CD14-positive monocyte (primary cell): ENCODE measurements around the gene RNF13. TPM values are rescaled to one million over a fixed set of nuclear protein-coding genes. Genes with fewer than 3 reads are reported as not detected.
"Not testable (repeated sequence)": the region's sequence is repeated elsewhere in the genome, so short reads cannot be mapped to it uniquely, and the experiment has no call there.

ENCODE experiments used
- DNase-seq, 3 donors: peaks; one replicate each; pipeline ENCODE4 v3.0.0-alpha.2; 2011 to 2022
- H2AFZ ChIP-seq: 2 replicates; pipeline ENCODE4 v1.6.0; 2012; ENCODE audit warnings: mild to moderate bottlenecking, low read depth, low read length, inconsistent platforms; ENCODE audit not compliant: insufficient read depth, poor library complexity, severe bottlenecking
- H3K27ac ChIP-seq, 2 donors: 1 replicate in 1 of 2; 2 replicates in 1 of 2; pipeline ENCODE4 v1.5.1; 2012 to 2013; ENCODE audit warnings: low read length in 2 of 2, control low read depth in 1 of 2, inconsistent platforms in 1 of 2, low read depth in 1 of 2, mild to moderate bottlenecking in 1 of 2
- H3K27me3 ChIP-seq, 2 donors: one replicate each; pipeline versions ENCODE4 v1.6.0 to v1.6.1; 2011 to 2013; ENCODE audit warnings: low read length in 2 of 2; ENCODE audit not compliant: control insufficient read depth in 2 of 2, insufficient read depth in 2 of 2
- H3K36me3 ChIP-seq, 2 donors: replicated peaks in 1 of 2; 1 replicate in 1 of 2; 2 replicates in 1 of 2; pipeline versions ENCODE4 v1.5.1 to v1.6.1; 2012 to 2013; ENCODE audit warnings: low read length in 2 of 2, control low read depth in 1 of 2, inconsistent platforms in 1 of 2, mild to moderate bottlenecking in 1 of 2; ENCODE audit not compliant: insufficient read depth in 2 of 2, control insufficient read depth in 1 of 2
- H3K4me1 ChIP-seq, 2 donors: 1 replicate in 1 of 2; 2 replicates in 1 of 2; pipeline versions ENCODE4 v1.5.1 to v1.6.1; 2012 to 2013; ENCODE audit warnings: low read length in 2 of 2, control low read depth in 1 of 2, inconsistent platforms in 1 of 2, mild to moderate bottlenecking in 1 of 2, moderate library complexity in 1 of 2; ENCODE audit not compliant: insufficient read depth in 2 of 2, control insufficient read depth in 1 of 2
- H3K4me2 ChIP-seq: replicated peaks from 2 replicates; pipeline ENCODE3; 2012; ENCODE audit warnings: low read length, moderate library complexity, mild to moderate bottlenecking; ENCODE audit not compliant: poor library complexity, severe bottlenecking; ENCODE audit errors: extremely low read depth
- H3K4me3 ChIP-seq, 3 experiments: fragments of 200-600 bp in 1 of 3; sonication (generic) in 1 of 3; replicated peaks in 1 of 3; 1 replicate in 2 of 3; 2 replicates in 1 of 3; pipeline ENCODE4 v1.5.1; 2011 to 2013; ENCODE audit warnings: low read length in 3 of 3, mild to moderate bottlenecking in 3 of 3, control low read depth in 2 of 3, low read depth in 2 of 3, inconsistent platforms in 1 of 3, moderate library complexity in 1 of 3
- H3K79me2 ChIP-seq: 2 replicates; pipeline ENCODE4 v1.6.0; 2012; ENCODE audit warnings: mild to moderate bottlenecking, control low read depth, inconsistent platforms, low read length, moderate library complexity; ENCODE audit not compliant: insufficient read depth
- H3K9ac ChIP-seq: 2 replicates; pipeline ENCODE4 v1.6.0; 2017; ENCODE audit warnings: low read length, mild to moderate bottlenecking; ENCODE audit not compliant: insufficient read depth, poor library complexity, severe bottlenecking
- H3K9me3 ChIP-seq, 2 donors: replicated peaks in 1 of 2; 1 replicate in 1 of 2; 2 replicates in 1 of 2; pipeline versions ENCODE4 v1.5.1 to v1.6.1; 2012 to 2013; ENCODE audit warnings: low read length in 2 of 2, control low read depth in 1 of 2; ENCODE audit not compliant: control insufficient read depth in 1 of 2, insufficient read depth in 1 of 2
- H4K20me1 ChIP-seq: 2 replicates; pipeline ENCODE4 v1.6.0; 2012; ENCODE audit warnings: mild to moderate bottlenecking, low read length, control low read depth, moderate library complexity; ENCODE audit not compliant: insufficient read depth
- H3K27ac Mint-ChIP-seq, 7 donors: one replicate each; pipeline ENCODE4 v1.8.0; 2020; ENCODE audit warnings: mild to moderate bottlenecking in 7 of 7, mixed read lengths in 7 of 7, moderate library complexity in 6 of 7, inconsistent platforms in 2 of 7
- H3K27me3 Mint-ChIP-seq, 3 donors: one replicate each; pipeline ENCODE4 v1.8.0; 2021 to 2022; ENCODE audit warnings: low read depth in 3 of 3, mild to moderate bottlenecking in 3 of 3, mixed read lengths in 3 of 3, moderate library complexity in 3 of 3, inconsistent platforms in 1 of 3
- H3K36me3 Mint-ChIP-seq, 2 donors: one replicate each; pipeline ENCODE4 v1.8.0; 2020; ENCODE audit warnings: mixed read lengths in 2 of 2, inconsistent platforms in 1 of 2, mild to moderate bottlenecking in 1 of 2
- H3K4me1 Mint-ChIP-seq: one replicate; pipeline ENCODE4 v1.8.0; 2020; ENCODE audit warnings: mild to moderate bottlenecking, mixed read lengths
- H3K4me3 Mint-ChIP-seq, 2 donors: one replicate each; pipeline ENCODE4 v1.8.0; 2020; ENCODE audit warnings: mild to moderate bottlenecking in 2 of 2, mixed read lengths in 2 of 2, moderate library complexity in 1 of 2
- H3K9me3 Mint-ChIP-seq, 7 donors: one replicate each; pipeline ENCODE4 v1.8.0; 2020 to 2022; ENCODE audit warnings: mixed read lengths in 7 of 7, mild to moderate bottlenecking in 6 of 7, moderate library complexity in 6 of 7, inconsistent platforms in 2 of 7
- CTCF ChIP-seq: fragments of 200-600 bp; IDR thresholded peaks from one replicate; pipeline ENCODE4 v1.8.0; 2022; ENCODE audit warnings: antibody characterized with exemption, mild to moderate bottlenecking
- WGBS: methylation state at CpG from one replicate; pipeline ENCODE4 v1.1.5; 2013; ENCODE audit warnings: missing lambda C conversion rate; ENCODE audit not compliant: insufficient coverage; 5-methylcytosine and 5-hydroxymethylcytosine counted together
- intact Hi-C, 2 donors: fragments of 100-400 bp; cut with micrococcal nuclease; formaldehyde crosslinking; loops; one replicate each; pipeline versions ENCODE4 v1.15.0 to v1.15.1; 2023
- polyA plus RNA-seq, 3 donors: library from polyadenylated mRNA; depleted of rRNA in 1 of 3; unstranded in 2 of 3; stranded (reverse) in 1 of 3; fragments of 300-500 nt in 2 of 3; fragments of >200 nt in 1 of 3; fragmentation: Illumina TruSeq in 2 of 3; gene quantifications; 1 replicate in 2 of 3; 2 replicates in 1 of 3; pipeline ENCODE4 v1.2.3, GENCODE V29; 2012 to 2021

Gene RNF13
- polyA plus RNA-seq, 3 donors = 95.4 to 481 (median 462) TPM

GRCh38 chr3:149977386-149977785 is 164.4 kb downstream of the RNF13 start:
- no CpG with 5 or more reads among the region's 2 CpGs for WGBS
- Histone ChIP-seq H3K27me3 (peaks cover 27 to 43% of the 10 kb centered on the region in 2 donors), H4K20me1 (no peaks in the 10 kb centered on the region), H2AFZ (no peak overlapping the region), H3K9ac (no peak overlapping the region), H3K4me1 (no peaks in the 10 kb centered on the region), H3K4me3 (no peak overlapping the region), H3K4me2 (no peak overlapping the region), H3K79me2 (no peaks in the 10 kb centered on the region), H3K36me3 (no peaks in the 10 kb centered on the region), H3K27ac (no peak overlapping the region), H3K9me3 (peaks cover 0 to 4% of the 10 kb centered on the region in 2 donors)
- no peak for TF ChIP-seq CTCF
- Mint-ChIP-seq H3K4me1 (no peaks in the 10 kb centered on the region), H3K36me3 (peaks cover 0 to 2% of the 10 kb centered on the region in 2 donors), H3K27ac (no peak overlapping the region), H3K27me3 (peaks cover 23 to 39% (median 29%) of the 10 kb centered on the region in 3 donors), H3K9me3 (peaks cover 0 to 16% (median 7%) of the 10 kb centered on the region in 7 donors), H3K4me3 (no peak overlapping the region)
- DNase-seq = no peak
- intact Hi-C loops = no loop called here

GRCh38 chr3:149981979-149982378 is 169.0 kb downstream of the RNF13 start:
- H3K79me2 ChIP-seq, H3K4me1 Mint-ChIP-seq, H3K9me3 ChIP-seq, H3K36me3 Mint-ChIP-seq, H3K36me3 ChIP-seq, DNase-seq, intact Hi-C loops, H3K27ac Mint-ChIP-seq, H3K27me3 ChIP-seq, H3K27ac ChIP-seq, H3K4me3 ChIP-seq, H3K4me3 Mint-ChIP-seq, H2AFZ ChIP-seq, H3K9ac ChIP-seq, H4K20me1 ChIP-seq, H3K4me2 ChIP-seq, H3K4me1 ChIP-seq, H3K27me3 Mint-ChIP-seq: not testable (repeated sequence)
- WGBS = no CpG with 5 or more reads among the region's 10 CpGs
- H3K9me3 Mint-ChIP-seq = peaks cover 0 to 10% (median 4%) of the 10 kb centered on the region in 7 donors

- H3K36me3 Mint-ChIP-seq, H3K9ac ChIP-seq, H3K27ac ChIP-seq, H3K4me1 ChIP-seq, H3K4me3 ChIP-seq, H3K4me2 ChIP-seq, intact Hi-C loops, H3K4me3 Mint-ChIP-seq, DNase-seq, H3K27me3 Mint-ChIP-seq, H3K36me3 ChIP-seq, H3K9me3 ChIP-seq, H3K4me1 Mint-ChIP-seq, H3K27ac Mint-ChIP-seq, H3K27me3 ChIP-seq, H3K79me2 ChIP-seq, H2AFZ ChIP-seq, H4K20me1 ChIP-seq: not testable (repeated sequence)
- WGBS = 96% methylated on average over 20 of the region's 32 CpGs
- H3K9me3 Mint-ChIP-seq = peaks cover 0 to 10% (median 4%) of the 10 kb centered on the region in 7 donors
Observed at GRCh38 chr3:149983053-149983452, 170.0 kb downstream of the RNF13 start.
